K562 (cell line): ENCODE measurements around the gene SLC26A1. TPM values are rescaled to one million over a fixed set of nuclear protein-coding genes. Genes with fewer than 3 reads are reported as not detected.

Experiments
- ATAC-seq: fragments of 200-7000 bp; cut with Tn5 transposase; 3 replicates; pipeline ENCODE4 v1.9.1; 2020; ENCODE audit warnings: moderate library complexity
- BruUV-seq: library from RNA; stranded (reverse); fragments of 400-500 nt; replicated peaks from 2 replicates; lab custom pipeline; 2021; lab: Mats Ljungman, UMichigan
- CTCF ChIA-PET: fragments of 300-600 bp; formaldehyde crosslinking; extraction: SDS; loops from one replicate; lab custom pipeline; 2021; ENCODE audit warnings: low intra/inter-chr PET ratio; lab: Yijun Ruan, JAX
- POLR2A ChIA-PET: fragments of 300-600, 350-650 bp; sonication (Branson Sonifier 250); formaldehyde crosslinking; extraction: SDS; loops from one replicate; lab custom pipeline; 2021; ENCODE audit warnings: antibody characterized with exemption, inconsistent platforms; lab: Yijun Ruan, JAX
- DNase-seq, 4 experiments: peaks; one replicate each; pipeline versions ENCODE4 v3.0.0 to v3.0.0-alpha.2; 2011 to 2018; ENCODE audit warnings: low spot score in 3 of 4, mixed read lengths in 3 of 4; ENCODE audit errors: extremely low read depth in 1 of 4
- FAIRE-seq: peaks from 2 replicates; lab custom pipeline; 2011; peaks lifted over from hg19 to GRCh38; lab: Jason Lieb, UNC
- H2AFZ ChIP-seq: 2 replicates; pipeline ENCODE4 v1.6.0; 2011; ENCODE audit warnings: low read depth, low read length, control low read depth, inconsistent platforms
- H3K27ac ChIP-seq: fragments of 200-600 bp; 3 replicates; pipeline ENCODE4 v1.8.0; 2011; ENCODE audit warnings: low read depth, mild to moderate bottlenecking, control low read depth, inconsistent platforms, low read length, moderate library complexity, mixed read lengths; ENCODE audit errors: extremely low read depth
- H3K27me3 ChIP-seq, 2 experiments: fragments of 300-600 bp in 1 of 2; 2 replicates in 1 of 2; 3 replicates in 1 of 2; pipeline versions ENCODE4 v1.6.0 to v1.8.0; 2011; ENCODE audit warnings: inconsistent platforms in 2 of 2, low read length in 2 of 2, mild to moderate bottlenecking in 1 of 2, mixed read lengths in 1 of 2, moderate library complexity in 1 of 2; ENCODE audit not compliant: control insufficient read depth in 2 of 2, insufficient read depth in 2 of 2
- H3K36me3 ChIP-seq: fragments of 300-600 bp; 3 replicates; pipeline ENCODE4 v1.8.0; 2011; ENCODE audit warnings: mild to moderate bottlenecking, low read length, inconsistent platforms; ENCODE audit not compliant: control insufficient read depth, insufficient read depth
- H3K4me1 ChIP-seq, 2 experiments: fragments of 200-600 bp in 1 of 2; replicated peaks in 1 of 2; 2 replicates in 1 of 2; 3 replicates in 1 of 2; pipeline versions ENCODE4 v1.5.1 to v1.8.0; 2011; ENCODE audit warnings: inconsistent platforms in 2 of 2, low read length in 2 of 2, mild to moderate bottlenecking in 1 of 2, mixed read lengths in 1 of 2, moderate library complexity in 1 of 2; ENCODE audit not compliant: control insufficient read depth in 2 of 2, insufficient read depth in 2 of 2
- H3K4me2 ChIP-seq: 2 replicates; pipeline ENCODE4 v1.6.1; 2011; ENCODE audit warnings: low read length, control low read depth, inconsistent platforms, mixed read lengths; ENCODE audit not compliant: insufficient read depth
- H3K4me3 ChIP-seq: fragments of 200-600 bp; sonication (generic), shearing (Covaris generic); 2 replicates; pipeline ENCODE4 v1.5.1; 2016; ENCODE audit warnings: control low read depth, inconsistent platforms
- H3K79me2 ChIP-seq: fragments of 200-600 bp; 3 replicates; pipeline ENCODE4 v1.8.0; 2011; ENCODE audit warnings: low read length, inconsistent platforms; ENCODE audit not compliant: control insufficient read depth, insufficient read depth
- H3K9ac ChIP-seq, 2 experiments: 2 replicates each; pipeline versions ENCODE4 v1.6.0 to v1.6.1; 2011; ENCODE audit warnings: low read depth in 2 of 2, low read length in 2 of 2, control low read depth in 1 of 2, inconsistent platforms in 1 of 2, mild to moderate bottlenecking in 1 of 2, mixed read lengths in 1 of 2; ENCODE audit not compliant: insufficient read depth in 1 of 2
- H3K9me1 ChIP-seq: one replicate; pipeline ENCODE4 v1.6.0; 2011; ENCODE audit warnings: inconsistent platforms, mild to moderate bottlenecking, low read length, moderate library complexity; ENCODE audit not compliant: control insufficient read depth, insufficient read depth
- H3K9me3 ChIP-seq: replicated peaks from 2 replicates; pipeline ENCODE4 v1.5.1; 2011; ENCODE audit warnings: low read depth, low read length, inconsistent platforms; ENCODE audit not compliant: control insufficient read depth, insufficient read depth
- H4K20me1 ChIP-seq: replicated peaks from 2 replicates; pipeline ENCODE4 v1.6.1; 2011; ENCODE audit warnings: low read length, inconsistent platforms, mixed read lengths; ENCODE audit not compliant: control insufficient read depth, insufficient read depth
- ETS2 ChIP-seq: IDR thresholded peaks from 2 replicates; pipeline ENCODE4 v1.6.1; 2016; ENCODE audit warnings: borderline replicate concordance, missing genetic modification characterization, mild to moderate bottlenecking, moderate library complexity, missing compliant biosample characterization; ENCODE audit not compliant: poor library complexity, severe bottlenecking
- HNRNPLL ChIP-seq: fragments of 200-400 bp; formaldehyde crosslinking; IDR thresholded peaks from 2 replicates; pipeline ENCODE4 v1.6.1; 2017; ENCODE audit warnings: low read length, low read depth, mild to moderate bottlenecking; ENCODE audit not compliant: poor library complexity, severe bottlenecking
- IFI16 ChIP-seq: fragments of 250-450 bp; sonication (Bioruptor Pico); IDR thresholded peaks from 2 replicates; pipeline ENCODE4 v2.1.2; 2022; ENCODE audit warnings: mild to moderate bottlenecking, inconsistent platforms
- ILF3 ChIP-seq: fragments of 450-650 bp; IDR thresholded peaks from 2 replicates; pipeline ENCODE4 v1.6.1; 2018; ENCODE audit warnings: antibody characterized with exemption, mild to moderate bottlenecking, moderate library complexity, borderline replicate concordance
- JUNB ChIP-seq: fragments of 450-650 bp; formaldehyde crosslinking; conservative IDR thresholded peaks from 2 replicates; pipeline ENCODE4 v1.4.0; 2020; ENCODE audit warnings: mild to moderate bottlenecking
- NFIC ChIP-seq: fragments of 450-650 bp; IDR thresholded peaks from 2 replicates; pipeline ENCODE4 v1.6.1; 2017; ENCODE audit warnings: mild to moderate bottlenecking, inconsistent platforms
- POLR2AphosphoS5 ChIP-seq: IDR thresholded peaks from 2 replicates; pipeline ENCODE4 v1.6.1; 2011; ENCODE audit warnings: mild to moderate bottlenecking, low read depth, low read length, moderate library complexity; ENCODE audit not compliant: control insufficient read depth, insufficient read depth
- PTBP1 ChIP-seq: fragments of 200-400 bp; formaldehyde crosslinking; IDR thresholded peaks from 2 replicates; pipeline ENCODE4 v1.6.1; 2017; ENCODE audit warnings: low read depth, low read length
- RFX5 ChIP-seq: IDR thresholded peaks from 2 replicates; pipeline ENCODE4 v1.6.1; 2011; ENCODE audit warnings: low read depth, mild to moderate bottlenecking, improper control_type of control experiment, low read length
- ZNF311 ChIP-seq: fragments of 250-450 bp; sonication (Bioruptor Pico); IDR thresholded peaks from 2 replicates; pipeline ENCODE4 v1.4.0; 2020; ENCODE audit warnings: mild to moderate bottlenecking, moderate library complexity
- WGBS: fragments of 100-300 bp; shearing (Covaris generic); methylation state at CpG from one replicate; pipeline ENCODE4 v1.1.6; 2016; ENCODE audit warnings: low coverage, mixed read lengths; ENCODE audit not compliant: insufficient coverage; ENCODE audit errors: missing lambda C conversion rate; 5-methylcytosine and 5-hydroxymethylcytosine counted together
- in situ Hi-C: fragments of 300-500 bp; cut with MboI; formaldehyde crosslinking; loops from 4 replicates; pipeline ENCODE4 v1.15.0; 2018; ENCODE audit warnings: inconsistent platforms, mixed read lengths
- intact Hi-C: fragments of 100-400 bp; cut with micrococcal nuclease; formaldehyde crosslinking; loops from 2 replicates; pipeline ENCODE4 v1.14.2; 2022
- polyA plus RNA-seq, 8 experiments: library from polyadenylated mRNA; depleted of rRNA in 4 of 8; stranded (reverse) in 5 of 8; unstranded in 3 of 8; fragments of >200 nt; fragmentation: Nextera tagmentation in 2 of 8; fragmentation: Illumina TruSeq in 1 of 8; extraction: Ambion mirVana in 2 of 8; extraction: Trizol in 1 of 8; gene quantifications; 2 replicates each; pipeline versions ENCODE4 v1.2.1 to v1.2.3, GENCODE V29; 2011 to 2014; ENCODE audit warnings: inconsistent platforms in 1 of 8, missing spikeins in 1 of 8
- total RNA-seq, 7 experiments: library from RNA; depleted of rRNA in 6 of 7; stranded (reverse); fragments of >200 nt in 6 of 7; fragmentation: Illumina TruSeq in 2 of 7; extraction: Trizol in 2 of 7; gene quantifications; 2 replicates each; pipeline versions ENCODE4 v1.2.1 to v1.2.3, GENCODE V29; 2011 to 2021; ENCODE audit warnings: low replicate concordance in 1 of 7
- TF ChIP-seq, protein P1 (sequence below): fragments of 450-650 bp; formaldehyde crosslinking; IDR thresholded peaks from 2 replicates; pipeline ENCODE4 v1.4.0; 2020; ENCODE audit warnings: mild to moderate bottlenecking, moderate library complexity
- TF ChIP-seq, protein P2 (sequence below): fragments of 250-450 bp; sonication (Bioruptor Pico); IDR thresholded peaks from 2 replicates; pipeline ENCODE4 v1.5.0; 2022; ENCODE audit warnings: mild to moderate bottlenecking
- TF ChIP-seq, protein P3 (sequence below): conservative IDR thresholded peaks from 2 replicates; pipeline ENCODE4 v1.6.1; 2011; ENCODE audit warnings: low read depth, mild to moderate bottlenecking, low read length; ENCODE audit not compliant: control insufficient read depth
- TF ChIP-seq, protein P4 (sequence below), 3 experiments: fragments of 200-800 bp in 1 of 3; sonication (Bioruptor generic) in 1 of 3; sonication (generic) in 1 of 3; formaldehyde crosslinking in 1 of 3; IDR thresholded peaks; 2 replicates each; pipeline versions ENCODE4 v1.6.1 to v1.8.0; 2016 to 2022; ENCODE audit warnings: mild to moderate bottlenecking in 2 of 3, missing compliant biosample characterization in 2 of 3, missing genetic modification characterization in 2 of 3, missing genetic modification reagents in 1 of 3
- TF ChIP-seq, protein P5 (sequence below): sonication (generic); formaldehyde crosslinking; IDR thresholded peaks from 2 replicates; pipeline ENCODE4 v1.8.1; 2022; ENCODE audit warnings: missing genetic modification reagents

Gene SLC26A1
- total and polyA plus RNA-seq, 9 of the 15 experiments (the other 6 are each of a cell fraction or from before 2014, with no cell fraction given), result 0.11 to 4.2 (median 0.95) TPM

DNA sequence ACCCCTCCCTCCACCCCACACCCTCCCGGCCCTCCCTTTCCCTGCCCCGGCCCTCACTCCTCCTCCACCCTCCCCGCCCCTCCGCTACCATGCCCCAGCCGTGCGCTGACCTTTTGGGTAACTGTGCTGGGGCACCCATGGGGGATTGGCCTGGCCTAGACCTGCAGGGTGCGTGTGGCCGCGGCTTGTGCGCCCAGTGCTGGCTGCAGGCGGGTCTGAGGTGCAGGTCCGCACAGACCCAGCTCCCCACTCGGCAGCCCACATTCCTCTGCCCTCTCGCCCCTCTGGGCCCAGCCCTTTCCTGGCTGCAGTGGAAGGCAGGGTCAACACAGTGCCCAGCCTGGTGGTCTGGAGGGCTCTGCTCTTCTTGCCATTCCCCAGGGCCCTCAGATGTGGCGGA, 42.9 kb upstream of the SLC26A1 start:
- in situ Hi-C loops (no loop called here), intact Hi-C loops (no loop called here)
- Histone ChIP-seq H3K9me3 (no peaks in the 10 kb centered on the region), H3K27me3 (0 out of 5 replicates have a peak, but pooled peaks cover 0 to 6% of the 10 kb centered on the region in 2 experiments), H3K4me3 (no peak overlapping the region), H3K9me1 (no peaks in the 10 kb centered on the region), H4K20me1 (no peaks in the 10 kb centered on the region), H3K36me3 (no peaks in the 10 kb centered on the region), H3K4me1 (peaks cover 20 to 87% of the 10 kb centered on the region in 2 experiments), H3K79me2 (no peaks in the 10 kb centered on the region), H3K9ac (peak overlapping the region in 1 of 2 experiments; percentile 71; a peak in 1 of 4 replicates), H3K27ac (no peak overlapping the region), H2AFZ (no peak overlapping the region), H3K4me2 (no peak overlapping the region)
- ATAC-seq, result no peak
- CTCF ChIA-PET, result no interaction called here
- TF ChIP-seq, protein P1, sequence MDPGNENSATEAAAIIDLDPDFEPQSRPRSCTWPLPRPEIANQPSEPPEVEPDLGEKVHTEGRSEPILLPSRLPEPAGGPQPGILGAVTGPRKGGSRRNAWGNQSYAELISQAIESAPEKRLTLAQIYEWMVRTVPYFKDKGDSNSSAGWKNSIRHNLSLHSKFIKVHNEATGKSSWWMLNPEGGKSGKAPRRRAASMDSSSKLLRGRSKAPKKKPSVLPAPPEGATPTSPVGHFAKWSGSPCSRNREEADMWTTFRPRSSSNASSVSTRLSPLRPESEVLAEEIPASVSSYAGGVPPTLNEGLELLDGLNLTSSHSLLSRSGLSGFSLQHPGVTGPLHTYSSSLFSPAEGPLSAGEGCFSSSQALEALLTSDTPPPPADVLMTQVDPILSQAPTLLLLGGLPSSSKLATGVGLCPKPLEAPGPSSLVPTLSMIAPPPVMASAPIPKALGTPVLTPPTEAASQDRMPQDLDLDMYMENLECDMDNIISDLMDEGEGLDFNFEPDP (CRISPR knock-in tag), result no peak
- no peak for TF ChIP-seq HNRNPLL
- TF ChIP-seq PTBP1, result no peak
- TF ChIP-seq ETS2 (tag), result no peak
- TF ChIP-seq, protein P2, sequence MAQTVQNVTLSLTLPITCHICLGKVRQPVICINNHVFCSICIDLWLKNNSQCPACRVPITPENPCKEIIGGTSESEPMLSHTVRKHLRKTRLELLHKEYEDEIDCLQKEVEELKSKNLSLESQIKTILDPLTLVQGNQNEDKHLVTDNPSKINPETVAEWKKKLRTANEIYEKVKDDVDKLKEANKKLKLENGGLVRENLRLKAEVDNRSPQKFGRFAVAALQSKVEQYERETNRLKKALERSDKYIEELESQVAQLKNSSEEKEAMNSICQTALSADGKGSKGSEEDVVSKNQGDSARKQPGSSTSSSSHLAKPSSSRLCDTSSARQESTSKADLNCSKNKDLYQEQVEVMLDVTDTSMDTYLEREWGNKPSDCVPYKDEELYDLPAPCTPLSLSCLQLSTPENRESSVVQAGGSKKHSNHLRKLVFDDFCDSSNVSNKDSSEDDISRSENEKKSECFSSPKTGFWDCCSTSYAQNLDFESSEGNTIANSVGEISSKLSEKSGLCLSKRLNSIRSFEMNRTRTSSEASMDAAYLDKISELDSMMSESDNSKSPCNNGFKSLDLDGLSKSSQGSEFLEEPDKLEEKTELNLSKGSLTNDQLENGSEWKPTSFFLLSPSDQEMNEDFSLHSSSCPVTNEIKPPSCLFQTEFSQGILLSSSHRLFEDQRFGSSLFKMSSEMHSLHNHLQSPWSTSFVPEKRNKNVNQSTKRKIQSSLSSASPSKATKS, result no peak
- no peak for TF ChIP-seq JUNB (CRISPR knock-in tag)
- TF ChIP-seq POLR2AphosphoS5, result no peak
- no peak for TF ChIP-seq ZNF311 (CRISPR knock-in tag)
- no peak for TF ChIP-seq ILF3
- TF ChIP-seq, protein P3, sequence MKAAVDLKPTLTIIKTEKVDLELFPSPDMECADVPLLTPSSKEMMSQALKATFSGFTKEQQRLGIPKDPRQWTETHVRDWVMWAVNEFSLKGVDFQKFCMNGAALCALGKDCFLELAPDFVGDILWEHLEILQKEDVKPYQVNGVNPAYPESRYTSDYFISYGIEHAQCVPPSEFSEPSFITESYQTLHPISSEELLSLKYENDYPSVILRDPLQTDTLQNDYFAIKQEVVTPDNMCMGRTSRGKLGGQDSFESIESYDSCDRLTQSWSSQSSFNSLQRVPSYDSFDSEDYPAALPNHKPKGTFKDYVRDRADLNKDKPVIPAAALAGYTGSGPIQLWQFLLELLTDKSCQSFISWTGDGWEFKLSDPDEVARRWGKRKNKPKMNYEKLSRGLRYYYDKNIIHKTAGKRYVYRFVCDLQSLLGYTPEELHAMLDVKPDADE, result no peak
- TF ChIP-seq, protein P4, sequence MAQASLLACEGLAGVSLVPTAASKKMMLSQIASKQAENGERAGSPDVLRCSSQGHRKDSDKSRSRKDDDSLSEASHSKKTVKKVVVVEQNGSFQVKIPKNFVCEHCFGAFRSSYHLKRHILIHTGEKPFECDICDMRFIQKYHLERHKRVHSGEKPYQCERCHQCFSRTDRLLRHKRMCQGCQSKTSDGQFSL (CRISPR knock-in tag; IDR thresholded peaks at IDR 0.05), result no peak
- TF ChIP-seq, protein P4 (tag; IDR thresholded peaks at IDR 0.05), result no peak
- TF ChIP-seq IFI16, result no peak
- TF ChIP-seq, protein P5, sequence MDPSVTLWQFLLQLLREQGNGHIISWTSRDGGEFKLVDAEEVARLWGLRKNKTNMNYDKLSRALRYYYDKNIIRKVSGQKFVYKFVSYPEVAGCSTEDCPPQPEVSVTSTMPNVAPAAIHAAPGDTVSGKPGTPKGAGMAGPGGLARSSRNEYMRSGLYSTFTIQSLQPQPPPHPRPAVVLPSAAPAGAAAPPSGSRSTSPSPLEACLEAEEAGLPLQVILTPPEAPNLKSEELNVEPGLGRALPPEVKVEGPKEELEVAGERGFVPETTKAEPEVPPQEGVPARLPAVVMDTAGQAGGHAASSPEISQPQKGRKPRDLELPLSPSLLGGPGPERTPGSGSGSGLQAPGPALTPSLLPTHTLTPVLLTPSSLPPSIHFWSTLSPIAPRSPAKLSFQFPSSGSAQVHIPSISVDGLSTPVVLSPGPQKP (CRISPR knock-in tag), result no peak
- TF ChIP-seq NFIC, result no peak
- TF ChIP-seq RFX5, result no peak
- POLR2A ChIA-PET, result interaction anchor here (0.7 to 1.4 kb wide), 2 partner anchors 20 to 188 kb away, joined by 3 to 6 read pairs; no protein-coding TSS in a partner anchor
- DNase-seq, result no peak
- FAIRE-seq, result no peak
- BruUV-seq, result no TSS peak
- 57% methylated on average over 8 of the region's 15 CpGs for WGBS
